Upper lobe of left lung (tissue), 4 donors: ENCODE data around the gene TAPBP.

ENCODE experiments used
- CTCF ChIP-seq, 6 experiments: fragments of 450-650 bp in 4 of 6; fragments of 200-600 bp in 2 of 6; sonication (generic) in 2 of 6; IDR thresholded peaks; one replicate each; pipeline ENCODE4 v1.5.1; 2016 to 2019; ENCODE audit warnings: antibody characterized with exemption in 6 of 6
- EP300 ChIP-seq, 4 donors: sonication (generic); formaldehyde crosslinking; IDR thresholded peaks; one replicate each; pipeline ENCODE4 v1.5.1; 2017; ENCODE audit warnings: antibody characterized with exemption in 4 of 4, control low read depth in 2 of 4
- POLR2A ChIP-seq, 4 donors: fragments of 450-650 bp; IDR thresholded peaks; one replicate each; pipeline ENCODE4 v1.5.1; 2016 to 2017; ENCODE audit warnings: antibody characterized with exemption in 4 of 4, mild to moderate bottlenecking in 2 of 4
- POLR2AphosphoS5 ChIP-seq, 2 donors: sonication (generic); formaldehyde crosslinking; IDR thresholded peaks; one replicate each; pipeline ENCODE4 v1.5.1; 2017; ENCODE audit warnings: antibody characterized with exemption in 2 of 2

DNA sequence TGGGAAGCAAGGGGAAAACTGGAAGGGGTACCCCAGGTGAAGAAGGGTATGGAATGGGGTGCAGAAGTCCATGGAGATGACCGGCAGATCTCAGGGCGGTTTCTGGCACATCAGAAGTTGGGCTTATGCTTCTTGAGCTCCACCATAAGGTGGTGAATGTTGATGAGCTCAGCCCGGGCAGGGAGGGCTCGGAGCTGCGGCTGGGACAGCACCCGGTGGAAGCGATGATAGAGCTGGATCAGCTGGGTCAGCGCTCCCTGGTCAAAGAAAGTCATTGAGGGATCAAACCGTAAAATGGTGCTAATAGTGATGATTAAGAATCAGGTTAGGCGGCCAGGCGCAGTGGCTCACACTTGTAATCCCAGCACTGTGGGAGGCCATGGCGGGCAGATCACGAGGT, 63.1 kb downstream of the TAPBP start:
- TF ChIP-seq CTCF (IDR thresholded peaks at IDR 0.05) (no peak), POLR2AphosphoS5 (IDR thresholded peaks at IDR 0.05) (no peak), POLR2A (IDR thresholded peaks at IDR 0.05) (no peak), EP300 (IDR thresholded peaks at IDR 0.05) (no peak)
